Type B pancreatic cell (in vitro differentiated cells): ENCODE data around the gene PLCL1. TPM values are rescaled to one million over a fixed set of nuclear protein-coding genes. Genes with fewer than 3 reads are reported as not detected.
A peak's percentile ranks its signal among the peaks of the same experiment; 100 is the strongest.

Source experiments
- DNase-seq: peaks from one replicate; pipeline ENCODE4 v3.0.0; 2021; ENCODE audit warnings: mixed read lengths; ENCODE audit not compliant: unreplicated experiment; ENCODE audit errors: extremely low spot score
- H3K27ac Mint-ChIP-seq: 2 replicates; pipeline ENCODE4 v1.8.0; 2021; ENCODE audit warnings: mild to moderate bottlenecking, mixed read lengths
- H3K27me3 Mint-ChIP-seq: 2 replicates; pipeline ENCODE4 v1.8.0; 2021; ENCODE audit warnings: mixed read lengths
- H3K36me3 Mint-ChIP-seq: 2 replicates; pipeline ENCODE4 v1.8.0; 2021; ENCODE audit warnings: mixed read lengths
- H3K4me1 Mint-ChIP-seq: one replicate; pipeline ENCODE4 v1.8.0; 2021; ENCODE audit warnings: mixed read lengths; ENCODE audit not compliant: unreplicated experiment
- H3K4me3 Mint-ChIP-seq: 2 replicates; pipeline ENCODE4 v1.8.0; 2021; ENCODE audit warnings: mild to moderate bottlenecking, mixed read lengths
- H3K9me3 Mint-ChIP-seq: 2 replicates; pipeline ENCODE4 v1.8.0; 2021; ENCODE audit warnings: mixed read lengths
- total RNA-seq: library from RNA; stranded (reverse); gene quantifications from 2 replicates; pipeline ENCODE4 v1.2.1, GENCODE V29; 2021; ENCODE audit warnings: low replicate concordance
- TF ChIP-seq, protein P1 (sequence below): fragments of 200-600 bp; sonication (generic); conservative IDR thresholded peaks from 2 replicates; pipeline ENCODE4 v1.5.0; 2021; ENCODE audit warnings: antibody characterized with exemption, mild to moderate bottlenecking

The PLCL1 gene
- total RNA-seq, 1 donor from 2014 or later = 4.4 TPM

DNA sequence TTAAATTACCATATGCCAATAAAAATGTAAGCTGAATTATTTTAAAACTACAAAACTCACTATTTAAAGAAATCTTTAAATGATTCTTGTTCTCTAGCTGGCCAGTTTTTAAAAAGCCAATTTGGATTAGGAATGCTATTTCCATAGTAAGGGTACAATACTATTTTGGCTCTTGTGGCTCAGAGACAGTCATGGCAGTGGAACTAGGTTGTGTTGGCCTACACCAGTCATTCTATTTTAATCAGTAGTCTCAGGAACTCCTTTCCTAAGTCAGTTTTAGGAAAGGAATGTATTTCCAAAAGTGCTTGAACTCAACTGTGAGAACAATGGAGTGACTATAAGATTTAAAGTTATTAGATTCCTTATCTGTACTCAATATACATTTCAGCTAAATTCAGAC lies 25.1 kb upstream of the PLCL1 start:
- Mint-ChIP-seq H3K36me3 (no peaks in the 10 kb centered on the region), H3K4me3 (no peak overlapping the region), H3K9me3 (no peaks in the 10 kb centered on the region), H3K27me3 (peaks cover 13% of the 10 kb centered on the region), H3K27ac (no peak overlapping the region), H3K4me1 (no peaks in the 10 kb centered on the region)
- TF ChIP-seq, protein P1, sequence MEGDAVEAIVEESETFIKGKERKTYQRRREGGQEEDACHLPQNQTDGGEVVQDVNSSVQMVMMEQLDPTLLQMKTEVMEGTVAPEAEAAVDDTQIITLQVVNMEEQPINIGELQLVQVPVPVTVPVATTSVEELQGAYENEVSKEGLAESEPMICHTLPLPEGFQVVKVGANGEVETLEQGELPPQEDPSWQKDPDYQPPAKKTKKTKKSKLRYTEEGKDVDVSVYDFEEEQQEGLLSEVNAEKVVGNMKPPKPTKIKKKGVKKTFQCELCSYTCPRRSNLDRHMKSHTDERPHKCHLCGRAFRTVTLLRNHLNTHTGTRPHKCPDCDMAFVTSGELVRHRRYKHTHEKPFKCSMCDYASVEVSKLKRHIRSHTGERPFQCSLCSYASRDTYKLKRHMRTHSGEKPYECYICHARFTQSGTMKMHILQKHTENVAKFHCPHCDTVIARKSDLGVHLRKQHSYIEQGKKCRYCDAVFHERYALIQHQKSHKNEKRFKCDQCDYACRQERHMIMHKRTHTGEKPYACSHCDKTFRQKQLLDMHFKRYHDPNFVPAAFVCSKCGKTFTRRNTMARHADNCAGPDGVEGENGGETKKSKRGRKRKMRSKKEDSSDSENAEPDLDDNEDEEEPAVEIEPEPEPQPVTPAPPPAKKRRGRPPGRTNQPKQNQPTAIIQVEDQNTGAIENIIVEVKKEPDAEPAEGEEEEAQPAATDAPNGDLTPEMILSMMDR = no peak
- DNase-seq = no peak

DNA sequence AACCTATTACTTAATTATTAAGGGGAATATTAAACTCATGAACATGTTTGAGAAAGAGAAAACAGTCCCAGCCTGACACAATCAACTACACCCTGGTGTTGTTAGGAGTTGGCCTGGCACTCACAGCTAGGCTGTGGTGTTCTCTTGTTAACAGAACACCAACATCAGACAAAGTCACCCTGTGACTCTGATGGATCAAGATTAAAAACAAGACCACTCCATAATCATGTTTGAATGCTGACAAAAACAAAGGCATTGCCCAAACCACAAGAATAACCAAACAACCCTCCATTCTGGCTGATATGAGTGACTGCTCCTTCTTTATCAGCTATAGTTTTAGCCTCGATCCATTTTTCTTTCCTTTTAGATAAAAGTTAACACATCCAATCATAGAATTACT lies 22.3 kb upstream of the PLCL1 start:
- Mint-ChIP-seq H3K27me3 (peaks cover 15% of the 10 kb centered on the region), H3K36me3 (no peaks in the 10 kb centered on the region), H3K4me1 (no peaks in the 10 kb centered on the region), H3K4me3 (no peak overlapping the region), H3K27ac (no peak overlapping the region), H3K9me3 (no peaks in the 10 kb centered on the region)
- TF ChIP-seq, protein P1 = no peak
- no peak for DNase-seq

DNA sequence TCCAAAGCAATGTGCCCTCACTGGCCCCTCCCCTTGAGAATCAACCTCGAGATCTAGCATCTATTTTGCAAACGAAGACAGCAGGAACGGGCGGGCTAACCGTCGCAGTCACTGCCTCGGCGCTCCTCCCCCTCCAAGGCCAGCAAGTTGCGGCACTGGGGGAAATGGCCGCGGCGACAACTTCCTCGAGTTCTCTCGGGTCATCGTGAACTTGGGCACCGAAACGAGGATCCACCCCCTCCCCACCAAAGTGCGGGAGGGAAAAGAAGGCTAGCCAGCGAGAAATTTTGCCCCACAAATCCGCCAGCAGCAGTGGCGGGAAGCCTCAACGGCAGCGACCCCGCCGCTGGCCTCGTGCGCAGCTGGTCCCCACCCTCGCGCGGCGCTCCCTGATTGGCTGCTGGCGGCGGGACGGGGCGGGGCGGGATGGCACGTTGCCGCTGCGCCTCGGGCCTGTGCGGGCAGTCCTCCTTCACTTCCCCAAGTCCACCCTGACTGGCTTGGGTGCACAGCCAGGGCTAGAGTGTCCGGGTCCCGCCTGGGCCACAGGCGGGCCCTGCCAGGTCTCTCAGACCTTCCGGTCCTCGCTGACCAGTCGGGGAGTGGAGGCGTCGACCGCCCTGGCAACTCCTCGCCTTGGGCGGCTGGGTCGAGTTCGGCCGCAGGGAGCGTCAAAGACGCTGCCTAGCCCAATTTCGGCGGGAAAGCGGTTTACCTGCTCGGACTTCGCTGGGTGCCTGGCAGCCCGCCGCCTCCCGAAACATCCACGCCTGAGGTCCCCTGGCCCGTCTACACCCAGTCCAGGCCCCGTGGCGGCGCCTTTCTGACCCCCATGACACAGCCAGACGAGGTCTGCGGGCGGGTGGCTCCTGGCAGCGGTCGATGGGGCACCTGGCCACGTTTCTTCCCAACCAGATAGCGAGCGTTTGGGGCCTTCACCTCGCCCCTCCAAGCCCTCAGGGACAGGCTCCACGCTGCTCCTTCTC lies 19.1 kb upstream of the PLCL1 start, which contains the start of gene BOLL:
TSS of gene BOLL (minus strand) at position 364 of the 986 bp plus-strand sequence. CDS start 3,469 bp downstream, outside the sequence.
- peaks cover 42% of the 10 kb centered on the region for H3K27me3 Mint-ChIP-seq
- no peak within 1 kb of the TSS for H3K27ac Mint-ChIP-seq
- TF ChIP-seq, protein P1 = no peak
- no peak for DNase-seq
- no peaks in the 10 kb centered on the region for H3K36me3 Mint-ChIP-seq
- no peak within 1 kb of the TSS for H3K4me3 Mint-ChIP-seq
- no peaks in the 10 kb centered on the region for H3K4me1 Mint-ChIP-seq
- no peaks in the 10 kb centered on the region for H3K9me3 Mint-ChIP-seq

DNA sequence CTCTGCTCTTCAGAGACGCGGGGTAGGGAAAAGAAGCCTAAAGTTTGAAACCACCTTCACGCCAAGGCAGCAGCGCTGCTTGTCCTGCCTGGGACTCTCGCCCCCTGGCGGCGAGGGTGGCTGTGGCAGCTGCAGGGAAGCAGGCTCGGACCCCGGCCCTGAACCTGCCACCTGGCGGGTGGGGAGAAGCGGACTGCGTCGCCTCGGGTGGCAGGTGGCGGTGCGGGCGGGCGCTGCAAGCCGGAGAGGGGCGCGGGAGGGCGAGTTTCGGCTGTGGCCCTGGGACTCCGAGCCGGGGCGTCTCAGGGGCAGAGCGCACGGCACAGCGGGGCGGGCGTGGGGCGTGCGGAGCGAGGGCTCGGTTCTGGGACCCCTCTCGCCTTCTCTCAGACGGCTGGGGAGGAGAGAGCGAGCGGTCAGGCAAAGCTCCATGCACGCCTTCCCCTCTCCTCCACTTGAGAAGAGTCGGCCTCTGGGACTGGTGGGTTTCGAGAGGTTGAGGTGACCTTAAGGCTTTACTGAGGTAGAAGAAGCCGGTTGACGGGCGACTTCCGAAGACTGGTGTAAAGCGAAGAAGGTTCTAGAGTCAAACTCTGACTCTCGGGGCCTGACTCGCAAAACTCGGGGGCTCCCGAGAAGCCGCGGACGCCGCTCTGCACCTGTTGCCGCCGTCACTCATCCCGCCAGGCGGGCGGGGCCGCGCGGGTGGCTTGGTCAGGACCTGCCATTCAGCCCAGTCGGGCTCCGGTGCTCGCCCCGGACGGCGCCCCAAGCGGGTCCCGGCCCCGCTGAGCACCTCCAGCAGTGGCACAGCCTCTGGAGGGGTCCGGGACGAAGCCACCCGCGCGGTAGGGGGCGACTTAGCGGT lies 18.1 kb upstream of the PLCL1 start:
- no peaks in the 10 kb centered on the region for H3K4me1 Mint-ChIP-seq
- H3K27me3 Mint-ChIP-seq = peaks cover 50% of the 10 kb centered on the region
- no peaks in the 10 kb centered on the region for H3K36me3 Mint-ChIP-seq
- H3K27ac Mint-ChIP-seq = no peak overlapping the region
- H3K9me3 Mint-ChIP-seq = no peaks in the 10 kb centered on the region
- TF ChIP-seq, protein P1 = peak; percentile 68
- DNase-seq = peak; percentile 71
- H3K4me3 Mint-ChIP-seq = peak overlapping the region; percentile 17

- no peaks in the 10 kb centered on the region for H3K9me3 Mint-ChIP-seq
- TF ChIP-seq, protein P1 = no peak
- peaks cover 4% of the 10 kb centered on the region for H3K4me1 Mint-ChIP-seq
Observed at GRCh38 chr2:197793456-197793855, 10.9 kb upstream of the PLCL1 start.

More at GRCh38 chr2:197793456-197793855, 10.9 kb upstream of the PLCL1 start:
- H3K36me3 Mint-ChIP-seq = no peaks in the 10 kb centered on the region
- DNase-seq = no peak
- H3K4me3 Mint-ChIP-seq = no peak overlapping the region
- no peak overlapping the region for H3K27ac Mint-ChIP-seq
- H3K27me3 Mint-ChIP-seq = peaks cover 46% of the 10 kb centered on the region
